ENCODE measurements around the gene ESAM.

ESAM gene, protein sequence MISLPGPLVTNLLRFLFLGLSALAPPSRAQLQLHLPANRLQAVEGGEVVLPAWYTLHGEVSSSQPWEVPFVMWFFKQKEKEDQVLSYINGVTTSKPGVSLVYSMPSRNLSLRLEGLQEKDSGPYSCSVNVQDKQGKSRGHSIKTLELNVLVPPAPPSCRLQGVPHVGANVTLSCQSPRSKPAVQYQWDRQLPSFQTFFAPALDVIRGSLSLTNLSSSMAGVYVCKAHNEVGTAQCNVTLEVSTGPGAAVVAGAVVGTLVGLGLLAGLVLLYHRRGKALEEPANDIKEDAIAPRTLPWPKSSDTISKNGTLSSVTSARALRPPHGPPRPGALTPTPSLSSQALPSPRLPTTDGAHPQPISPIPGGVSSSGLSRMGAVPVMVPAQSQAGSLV

DNA sequence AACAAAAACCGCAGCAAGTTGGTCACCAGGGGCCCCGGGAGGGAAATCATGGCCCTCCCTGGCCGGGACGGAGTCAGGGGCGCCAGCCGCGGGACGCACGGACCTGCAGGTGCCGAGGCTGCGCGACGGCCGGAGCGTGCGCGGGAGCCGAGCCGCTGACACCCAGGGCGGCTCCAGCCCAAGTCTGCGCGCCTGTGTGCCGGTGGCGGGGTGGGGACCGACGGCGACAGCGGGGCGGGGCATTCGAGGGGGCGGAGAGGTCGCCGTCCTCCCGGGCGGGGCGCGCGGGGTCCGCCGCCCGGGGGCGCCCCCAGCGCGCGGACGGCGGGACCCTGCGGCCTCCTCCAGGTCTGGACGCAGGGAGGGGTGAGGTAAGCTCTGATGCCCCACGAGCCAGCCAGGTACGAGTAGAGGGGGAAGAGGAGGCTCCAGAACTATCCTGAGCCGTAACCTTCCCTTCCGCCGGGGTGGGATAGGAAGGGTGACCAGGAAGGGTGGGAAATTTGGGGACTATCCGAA is at the start of gene ESAM:
TSS of gene ESAM (minus strand) at position 186 of the 519 bp plus-strand sequence. CDS start at position 50, 136 bp downstream.
- DNase-seq: peak; percentile 73

DNA sequence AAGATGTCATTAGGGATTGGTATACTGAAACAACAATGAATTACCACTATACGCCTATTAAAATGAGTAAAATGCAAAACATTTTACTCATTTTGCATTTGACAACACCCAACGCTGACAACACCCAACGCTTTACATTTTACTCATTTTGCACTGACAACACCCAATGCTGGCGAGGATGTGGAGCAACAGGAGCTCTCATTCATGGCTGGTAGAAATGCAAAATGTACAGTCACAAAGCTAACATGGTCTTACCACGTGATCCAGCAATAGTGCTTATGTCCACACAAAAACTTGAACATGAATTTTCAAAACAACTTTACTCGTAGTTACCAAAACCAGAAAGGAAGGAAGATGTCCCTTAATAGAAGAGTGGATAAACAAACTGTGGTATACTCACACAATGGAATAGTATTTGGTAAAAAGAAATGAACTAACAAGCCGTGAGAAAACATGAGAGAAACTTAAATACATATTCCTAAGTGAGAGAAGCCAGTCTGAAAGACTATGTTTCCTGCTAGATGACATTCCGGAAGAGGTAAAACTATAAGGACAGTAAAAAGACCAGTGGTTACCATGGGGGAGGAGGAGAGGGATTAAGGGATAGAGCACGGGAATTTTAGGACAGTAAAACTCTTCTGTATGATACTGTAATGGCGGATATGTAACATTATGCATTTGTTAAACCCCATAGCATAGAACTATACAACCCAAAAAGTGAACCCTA is 49.5 kb upstream of the ESAM start:
- DNase-seq: no peak

DNA sequence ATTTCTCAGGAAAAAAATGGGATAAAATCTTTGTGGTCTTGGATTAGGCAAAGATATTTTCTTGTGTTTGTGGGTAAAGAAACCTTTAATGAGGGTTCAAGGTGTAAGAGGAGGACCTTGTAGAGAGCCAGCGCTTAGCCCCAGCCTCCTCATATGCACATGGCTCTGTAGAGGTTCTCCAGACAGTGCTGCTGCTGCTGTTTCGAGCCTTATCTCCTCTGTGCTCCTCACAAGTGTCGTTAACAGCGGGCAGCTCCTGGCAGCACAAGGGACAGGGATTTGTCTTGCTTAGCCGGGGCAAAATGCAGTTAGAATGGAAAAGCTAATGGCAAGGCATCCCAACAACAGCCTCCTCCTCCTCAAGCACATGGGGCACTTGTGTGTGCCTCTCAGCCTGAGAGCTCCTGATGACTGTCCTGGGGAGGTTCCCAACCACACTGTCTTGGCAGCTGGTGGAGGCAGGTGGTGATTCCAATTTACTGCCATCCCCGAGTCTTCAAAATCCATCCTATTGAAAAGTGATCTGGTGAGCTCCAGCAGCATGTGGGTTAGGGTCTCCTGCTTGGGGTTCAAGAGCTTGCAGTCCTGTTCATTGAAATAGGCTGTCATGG is 45.7 kb upstream of the ESAM start:
- DNase-seq: no peak

DNA sequence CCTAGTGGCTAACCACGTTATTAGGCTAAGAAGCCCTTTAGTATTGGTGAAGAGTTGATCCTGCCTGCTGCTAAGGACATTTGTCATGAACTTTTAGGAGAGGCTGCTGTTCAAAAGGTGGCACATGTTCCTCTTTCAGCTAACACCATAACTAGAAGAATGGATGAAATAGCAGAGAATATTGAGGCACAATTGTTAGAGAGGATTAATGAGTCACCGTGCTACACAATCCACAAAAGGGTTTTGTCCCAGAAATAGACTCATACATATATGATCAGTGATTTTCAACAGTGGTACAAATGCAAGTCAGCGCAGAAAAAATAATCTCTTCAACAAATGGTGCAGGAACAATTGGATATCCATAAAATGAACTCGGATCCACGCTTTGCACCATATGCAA is 45.1 kb upstream of the ESAM start:
- DNase-seq: no peak

DNA sequence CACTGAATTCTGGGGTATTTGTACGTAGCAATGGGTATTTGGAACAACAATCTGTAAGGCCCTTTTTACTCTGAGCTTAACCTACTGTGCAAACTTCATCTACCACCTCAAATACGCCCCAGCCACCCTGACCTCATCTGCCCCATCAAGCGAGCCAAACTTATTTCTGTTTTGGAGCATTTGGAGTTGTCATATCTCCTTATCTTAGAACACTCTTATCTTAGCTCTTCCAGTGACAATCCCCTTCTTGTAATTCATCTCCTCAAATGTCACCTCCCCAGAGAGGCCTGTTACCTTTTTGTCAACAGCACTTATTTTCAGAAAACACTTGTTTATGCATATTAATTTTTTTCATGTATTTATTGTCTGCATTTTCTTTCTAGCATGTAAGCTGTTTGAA is 42.8 kb upstream of the ESAM start:
- no peak for DNase-seq

DNA sequence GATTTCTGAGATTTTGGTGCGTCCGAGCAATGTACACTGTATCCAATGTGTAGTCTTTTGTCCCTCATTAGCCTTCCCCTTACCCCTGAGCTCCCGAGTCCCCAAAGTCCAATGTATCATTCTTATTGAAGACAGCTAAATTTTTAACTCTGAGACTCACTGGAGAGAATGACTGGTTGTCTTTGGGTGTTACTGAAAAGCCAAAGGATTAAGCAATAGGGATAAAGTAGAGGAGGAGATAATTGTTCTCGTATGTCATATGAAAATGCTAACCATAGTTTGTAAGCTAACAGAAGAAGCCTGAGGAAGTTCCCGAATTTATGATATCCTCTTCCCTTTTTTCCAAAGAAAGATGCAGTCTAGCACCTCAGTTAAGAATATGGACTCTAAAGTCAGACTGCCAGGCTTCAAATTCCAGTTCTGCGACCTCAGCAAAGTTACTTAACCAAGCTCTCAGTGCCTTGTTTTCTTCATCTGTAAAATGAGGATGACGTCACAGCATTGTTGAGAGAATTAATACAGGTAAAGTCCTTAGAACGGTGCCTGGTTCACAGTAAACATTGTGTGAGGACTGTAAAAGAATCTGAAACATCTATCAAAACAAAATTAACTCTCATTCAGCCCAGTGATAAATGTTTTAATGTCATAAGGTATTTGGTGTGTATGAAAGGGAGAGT is 39.7 kb upstream of the ESAM start:
- no peak for DNase-seq

DNA sequence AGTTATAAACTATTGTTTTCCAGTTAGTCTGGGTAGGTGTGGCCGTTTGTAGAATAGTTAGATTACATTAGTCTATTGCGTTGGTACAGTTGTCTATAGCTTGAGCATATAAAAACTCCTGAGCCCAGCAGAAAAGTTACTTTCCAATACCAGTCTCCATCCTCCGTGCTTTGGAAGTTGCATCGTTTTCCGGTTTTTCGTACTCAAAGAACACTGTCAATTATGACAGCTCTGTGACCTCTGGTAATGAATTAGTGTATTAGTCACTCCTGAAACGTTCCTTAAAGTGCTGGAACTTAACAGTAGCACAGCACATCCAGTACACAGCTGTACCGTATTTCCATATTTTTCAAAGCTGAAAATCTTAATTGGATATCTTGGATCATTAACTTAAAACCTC is 38.9 kb upstream of the ESAM start:
- DNase-seq: no peak

DNA sequence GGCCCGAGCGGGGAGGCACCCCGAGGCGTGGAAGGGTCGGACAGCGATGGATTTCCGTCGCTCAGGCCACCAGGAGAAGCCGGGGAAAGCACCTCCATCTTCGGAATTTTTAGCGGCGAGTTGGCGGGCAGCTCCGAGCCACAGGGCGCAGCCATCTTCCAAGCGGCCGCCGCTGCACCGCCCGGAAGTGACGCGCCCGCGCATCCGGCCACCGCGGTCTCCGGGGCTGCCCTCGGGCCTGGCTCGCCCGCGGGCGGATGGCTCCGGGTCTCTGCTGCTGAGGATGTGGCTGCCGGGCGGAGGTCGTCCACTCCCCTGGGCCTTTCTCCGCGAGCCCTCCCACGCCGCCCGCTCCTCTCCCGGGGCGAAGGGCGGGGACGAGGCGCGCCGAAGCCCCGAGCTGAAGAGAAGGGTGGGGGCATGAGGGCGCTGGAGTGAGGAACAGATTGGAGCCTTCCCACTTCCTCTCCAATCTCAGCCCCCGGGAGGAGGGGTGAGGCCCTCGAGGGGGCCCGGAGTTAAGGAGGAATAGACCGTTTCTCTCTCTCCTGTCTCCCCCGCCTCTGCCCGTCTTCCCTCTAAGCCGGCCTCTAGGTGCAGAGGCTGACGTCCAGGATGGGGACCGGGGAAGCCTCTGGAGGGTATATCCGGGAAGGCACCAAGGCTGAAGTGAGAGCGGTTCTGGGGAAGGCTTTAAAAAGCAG is 38.3 kb upstream of the ESAM start, which contains the start of gene MSANTD2:
TSS of gene MSANTD2 (minus strand) at position 181 of the 704 bp plus-strand sequence. CDS start at position 155, 26 bp downstream.
- peak; percentile 83 for DNase-seq

DNA sequence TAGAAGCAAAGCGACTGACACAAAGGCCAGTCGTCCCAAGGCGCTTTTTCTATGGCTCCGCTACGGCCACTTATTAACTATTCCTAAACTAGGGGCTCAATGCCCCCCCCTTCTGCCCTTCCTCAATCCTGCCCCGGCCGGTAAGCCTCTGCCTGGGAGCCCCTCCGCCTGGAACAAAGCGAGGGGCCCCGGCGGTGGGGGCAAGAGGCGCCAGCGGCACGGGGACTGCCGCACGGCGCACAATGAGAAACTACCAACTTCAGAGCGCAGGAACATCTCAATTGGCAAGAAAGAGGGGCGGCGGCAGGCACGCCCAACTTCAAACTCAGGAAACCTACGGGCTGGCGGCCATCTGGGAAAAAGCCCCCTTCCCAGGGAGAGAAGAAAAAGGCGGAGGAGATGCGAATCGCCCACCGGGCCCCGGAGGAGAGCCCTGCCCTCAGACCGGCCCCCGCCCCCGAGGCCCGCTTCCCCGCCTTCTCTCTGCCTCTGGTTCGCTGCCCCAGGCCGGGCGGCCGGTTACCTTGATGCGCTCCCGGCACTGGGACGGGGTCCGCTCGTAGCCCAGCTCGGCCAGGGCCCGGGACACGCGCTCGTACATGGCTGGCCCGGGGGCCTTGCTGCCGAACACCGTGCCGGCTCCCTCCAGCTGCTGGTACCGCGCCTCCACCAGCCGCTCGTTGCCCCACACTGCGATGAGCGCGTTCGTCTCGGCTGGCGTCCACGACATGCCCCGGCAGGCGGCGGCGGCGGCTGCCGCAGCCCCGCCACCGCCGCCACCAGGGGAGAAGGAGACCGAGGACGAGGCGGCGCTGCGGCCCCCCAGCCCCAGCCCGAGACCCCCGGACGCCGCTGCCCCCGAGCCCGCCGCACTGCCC is 37.5 kb upstream of the ESAM start:
- peak; percentile 36 for DNase-seq

DNA sequence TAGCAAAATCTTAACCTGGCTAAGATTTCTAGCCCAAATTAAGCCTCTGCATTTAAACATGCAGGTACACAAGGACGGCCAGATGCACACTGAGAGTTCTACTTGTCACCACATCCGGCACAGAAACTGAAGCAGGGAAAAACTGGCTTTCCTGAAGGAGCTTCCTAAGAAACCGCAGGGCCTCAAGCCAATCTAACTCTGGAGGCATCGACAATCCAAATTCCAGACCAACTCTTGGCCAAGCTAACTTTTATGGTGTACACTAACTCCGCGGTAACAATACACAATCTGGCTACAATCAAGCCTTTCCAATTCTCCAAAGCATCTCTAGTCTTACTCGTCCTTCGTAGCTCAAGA is 36.9 kb upstream of the ESAM start:
- DNase-seq: peak; percentile 13

DNA sequence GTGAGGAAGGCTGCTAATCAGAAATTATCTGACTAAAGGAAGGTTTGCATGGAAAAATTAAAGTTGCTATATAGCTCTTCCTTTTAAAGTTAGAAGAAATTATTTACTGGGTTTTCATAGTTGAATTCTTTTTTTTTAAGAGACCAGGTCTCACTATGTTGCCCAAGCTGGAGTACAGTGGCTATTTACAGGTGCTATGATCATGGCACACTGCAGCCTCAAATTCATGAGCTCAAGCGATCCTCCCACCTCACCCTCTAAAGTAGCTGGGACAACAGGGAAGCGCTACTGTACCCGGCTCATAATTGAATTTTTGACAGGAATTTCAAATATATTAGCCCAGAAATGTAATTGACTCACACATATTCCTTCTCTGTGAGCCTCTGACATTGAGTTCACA is 34.2 kb upstream of the ESAM start:
- no peak for DNase-seq

DNA sequence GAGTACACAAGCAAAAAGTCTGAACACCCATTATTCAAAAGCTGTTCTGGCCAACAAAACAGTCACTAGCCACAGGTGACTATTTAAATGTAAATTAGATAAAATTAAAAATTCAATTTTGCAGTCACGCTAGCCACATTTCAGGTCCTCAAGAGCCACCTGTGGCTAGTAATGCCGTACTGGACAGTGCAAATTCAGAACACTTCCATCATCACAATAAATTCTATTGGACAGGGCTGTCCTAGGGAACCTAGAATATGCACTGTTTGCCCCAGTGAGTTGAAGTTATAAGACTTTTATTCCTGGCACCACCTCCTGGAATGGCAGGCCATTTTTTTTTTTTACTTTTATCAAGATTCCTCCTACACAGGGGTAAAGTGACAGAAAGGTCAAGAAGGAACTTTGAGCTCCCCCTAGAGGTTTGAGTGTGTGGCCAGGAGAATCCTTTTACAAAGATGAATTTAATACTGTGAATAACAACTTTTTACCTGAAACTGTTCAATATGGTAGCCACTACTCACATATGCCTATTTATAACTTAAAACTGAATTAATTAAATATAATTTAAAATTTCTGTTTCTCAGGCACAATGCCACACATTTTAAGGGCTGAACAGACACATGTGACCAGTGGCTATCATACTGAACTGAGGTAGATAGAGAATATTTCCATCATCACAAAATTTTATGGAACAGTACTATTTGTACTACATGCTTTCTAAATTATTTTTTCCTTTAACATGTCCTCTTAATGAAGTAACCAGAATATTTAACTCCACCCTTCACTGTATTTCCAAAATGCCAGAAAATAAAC is 31.6 kb upstream of the ESAM start:
- DNase-seq: peak; percentile 69

DNA sequence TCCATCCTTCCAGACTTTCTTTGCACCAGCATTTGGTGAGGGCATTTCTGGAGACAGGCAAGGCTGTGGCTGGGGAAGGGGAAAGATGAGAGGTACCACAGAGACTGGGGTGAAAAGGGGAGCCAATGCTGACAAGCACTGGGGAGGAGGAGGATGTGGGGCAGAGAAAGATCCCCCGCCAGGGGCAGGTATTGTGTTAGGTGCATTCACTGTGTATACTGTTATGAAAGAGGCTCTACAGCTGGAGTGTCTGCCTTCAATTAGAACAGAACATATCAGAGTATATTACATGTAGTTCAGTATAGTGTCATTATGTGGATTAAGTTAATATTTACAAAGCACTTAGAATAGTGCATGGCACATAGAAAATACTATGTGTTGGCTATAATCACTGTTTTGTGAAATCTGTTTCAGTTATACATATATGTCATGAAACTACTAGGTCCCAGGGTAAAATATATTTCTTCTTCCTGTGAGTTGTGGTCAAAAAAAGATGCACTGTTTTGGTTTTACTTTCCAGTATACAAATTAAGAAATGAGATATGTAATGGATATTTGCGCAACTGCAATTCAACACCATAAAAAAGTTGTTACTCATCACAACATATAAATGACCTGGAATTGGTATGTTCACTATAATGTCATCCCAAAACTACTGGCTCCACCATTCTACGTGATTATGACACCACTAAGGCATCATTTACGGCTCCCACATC is 29.7 kb upstream of the ESAM start:
- DNase-seq: no peak

DNA sequence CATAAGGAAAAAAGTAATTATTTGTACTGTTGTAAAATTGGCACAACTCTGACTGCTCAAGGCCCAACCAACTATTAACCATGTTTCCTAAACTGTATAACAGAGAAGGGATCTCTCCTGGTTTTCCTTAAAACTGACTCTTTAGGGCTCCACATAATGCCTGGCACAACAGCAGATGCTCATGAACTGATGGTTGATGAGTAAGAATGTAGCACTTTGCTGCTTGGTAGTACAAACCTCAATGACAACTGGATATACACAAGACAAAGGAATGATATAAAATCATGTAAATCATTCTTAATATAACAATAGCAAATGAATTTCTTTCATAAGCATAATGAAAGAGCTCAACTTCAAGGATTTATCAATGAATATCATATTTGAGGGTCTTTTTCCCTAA is 26.4 kb upstream of the ESAM start:
- no peak for DNase-seq

DNA sequence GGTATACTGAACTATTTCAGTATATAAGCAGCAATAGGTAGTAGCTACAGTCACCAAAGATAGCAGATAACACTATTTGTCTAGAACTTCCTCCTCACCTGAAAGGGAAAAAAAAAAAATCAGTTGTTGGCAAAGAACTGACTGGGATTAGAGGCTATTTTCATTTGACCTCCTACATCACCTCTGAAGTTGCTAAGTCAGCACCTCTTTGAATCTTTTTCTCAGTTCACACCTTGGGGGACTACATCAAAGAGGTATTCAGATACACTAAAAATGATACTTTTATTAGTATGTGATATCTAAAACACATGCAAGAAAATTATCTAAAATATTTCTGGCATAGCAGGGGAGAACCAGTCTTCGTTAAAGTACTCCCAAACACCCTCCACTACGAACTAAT is 22.0 kb upstream of the ESAM start:
- DNase-seq: no peak

DNA sequence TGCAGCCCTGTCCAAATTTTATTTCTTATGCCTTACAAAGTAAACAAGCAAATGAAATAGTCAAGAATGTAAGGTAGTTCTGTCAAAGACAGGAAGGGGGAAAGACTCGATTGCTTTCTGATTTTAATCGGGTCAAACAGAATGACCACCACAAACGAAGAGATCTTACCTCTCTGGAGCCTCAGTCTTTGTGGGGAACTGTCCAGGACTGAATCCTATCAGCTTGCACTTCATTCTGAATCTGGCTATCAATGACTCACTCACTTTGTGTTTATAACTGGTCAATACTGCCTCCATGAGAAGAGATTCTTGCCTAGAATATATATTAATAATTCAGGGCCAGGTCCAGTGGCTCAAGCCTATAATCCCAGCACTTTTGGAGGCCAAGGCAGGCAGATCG is 20.9 kb upstream of the ESAM start:
- DNase-seq: no peak

DNA sequence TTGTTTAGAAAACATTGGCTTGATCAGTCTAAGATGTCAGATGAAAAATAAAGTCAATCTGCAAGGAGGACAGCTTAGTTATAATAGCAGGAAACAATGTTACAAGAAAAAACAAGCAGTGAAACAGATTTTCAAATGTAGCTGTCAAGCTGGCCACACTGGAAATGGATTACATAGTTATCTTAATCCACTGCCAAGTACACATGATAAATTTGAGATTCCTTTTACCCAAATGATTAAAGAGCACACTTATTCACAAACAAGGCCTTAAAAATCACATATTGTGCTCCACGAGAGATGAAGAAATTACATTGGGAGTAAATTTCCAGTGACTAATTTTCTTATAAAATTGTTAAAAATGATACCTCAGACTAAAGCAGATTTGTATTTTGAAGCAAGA is 17.5 kb upstream of the ESAM start:
- no peak for DNase-seq

DNA sequence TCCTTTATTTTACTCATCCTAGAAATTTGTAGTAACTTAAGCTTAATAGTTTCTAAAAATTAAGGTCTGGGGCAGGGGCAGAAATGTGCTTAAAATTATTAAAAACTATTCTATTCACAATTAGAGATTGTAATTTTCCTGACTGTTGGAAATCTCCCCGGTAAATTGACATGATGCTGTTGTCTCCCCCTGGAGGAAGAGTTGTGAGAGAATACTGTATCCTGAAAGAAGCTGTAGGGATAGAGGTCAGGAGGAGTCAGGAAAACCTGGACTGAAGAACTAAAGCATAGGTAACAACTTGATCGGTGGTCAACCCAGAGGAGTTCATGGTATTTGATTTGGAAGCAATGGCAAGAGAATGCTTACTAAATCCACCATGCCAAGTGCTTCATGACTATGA is 16.2 kb upstream of the ESAM start:
- DNase-seq: no peak

DNA sequence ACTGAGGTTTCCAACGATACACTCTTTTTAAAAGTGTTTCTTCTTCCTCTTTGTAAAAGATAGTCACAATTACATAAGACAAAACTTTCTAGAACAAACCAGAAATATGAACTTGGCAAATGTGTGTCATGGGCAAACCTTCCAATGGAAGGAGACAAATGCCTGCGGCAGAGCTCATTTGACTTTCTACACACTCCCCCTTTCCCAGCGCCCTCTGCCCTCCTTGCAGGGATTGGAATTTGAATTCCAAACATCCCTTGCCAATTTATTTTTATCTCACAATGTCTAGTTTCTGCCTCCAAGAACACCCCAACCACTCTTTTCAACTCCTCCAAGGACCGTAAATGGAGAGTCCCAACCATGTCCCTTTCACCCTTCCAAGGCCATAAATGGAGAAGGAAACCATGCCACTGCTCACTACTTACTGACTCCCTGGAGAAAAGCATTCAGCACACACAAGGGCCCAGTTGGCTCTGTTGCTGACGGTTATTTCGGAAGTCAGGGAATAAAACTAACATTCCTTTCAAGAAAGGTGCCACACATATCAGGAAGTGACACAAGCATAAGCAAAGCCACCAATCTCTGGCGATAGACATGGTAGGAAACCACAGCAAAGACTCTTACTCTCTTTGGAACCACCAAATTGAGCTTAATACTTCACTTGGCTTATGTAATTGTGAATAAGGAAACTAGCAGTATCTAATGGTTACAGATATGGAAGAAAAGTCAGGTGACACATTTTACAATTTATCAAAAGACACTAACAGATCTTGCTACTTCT is 15.0 kb upstream of the ESAM start:
- peak; percentile 7 for DNase-seq
